ENCODE data around the gene SMG1. TPM values are rescaled to one million over a fixed set of nuclear protein-coding genes. Genes with fewer than 3 reads are reported as not detected.
A peak's percentile ranks its signal among the peaks of the same experiment; 100 is the strongest.

SMG1 gene
- total and polyA plus RNA-seq, 2 of the 13 experiments (the other 11 are each of a cell fraction or from before 2014, with no cell fraction given): 48.7 to 53.7 TPM

DNA sequence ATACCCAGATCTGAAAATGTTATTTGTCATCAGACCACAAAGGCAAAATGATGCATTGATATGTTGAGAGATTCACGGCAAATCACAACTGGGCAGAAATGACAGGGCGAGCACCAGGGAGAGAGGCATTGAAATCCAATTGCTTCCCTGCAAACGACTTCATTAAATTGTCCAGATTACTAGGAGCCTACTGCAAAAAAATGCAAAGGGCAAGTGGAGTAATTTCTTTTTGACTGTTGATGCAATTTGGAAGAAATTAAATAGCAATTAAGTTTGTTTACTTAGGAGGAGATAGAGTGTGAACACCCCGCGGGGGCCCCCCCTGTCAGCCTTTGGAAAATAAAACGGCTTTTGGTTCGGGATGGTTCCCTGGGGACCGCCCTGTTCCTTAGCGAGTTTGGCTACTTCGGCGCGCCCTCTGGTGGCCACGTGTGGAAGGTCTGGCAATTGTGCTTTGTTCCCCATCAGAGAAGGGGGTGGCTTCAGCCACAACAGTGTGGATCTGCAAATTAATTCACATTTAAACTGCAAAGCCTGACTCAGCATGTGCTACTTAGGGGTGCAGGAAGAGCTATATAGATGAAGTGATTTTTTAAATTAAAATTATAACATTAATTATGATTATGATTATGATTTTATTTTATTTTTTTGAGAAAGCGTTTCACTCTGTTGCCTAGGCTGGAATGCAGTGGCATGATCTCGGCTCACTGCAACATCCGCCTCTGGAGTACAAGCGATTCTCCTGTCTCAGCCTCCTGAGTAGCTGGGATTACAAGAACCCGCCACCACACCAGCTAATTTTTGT is 43.0 kb upstream of the SMG1 start (continued):
- TF ChIP-seq, protein P1, sequence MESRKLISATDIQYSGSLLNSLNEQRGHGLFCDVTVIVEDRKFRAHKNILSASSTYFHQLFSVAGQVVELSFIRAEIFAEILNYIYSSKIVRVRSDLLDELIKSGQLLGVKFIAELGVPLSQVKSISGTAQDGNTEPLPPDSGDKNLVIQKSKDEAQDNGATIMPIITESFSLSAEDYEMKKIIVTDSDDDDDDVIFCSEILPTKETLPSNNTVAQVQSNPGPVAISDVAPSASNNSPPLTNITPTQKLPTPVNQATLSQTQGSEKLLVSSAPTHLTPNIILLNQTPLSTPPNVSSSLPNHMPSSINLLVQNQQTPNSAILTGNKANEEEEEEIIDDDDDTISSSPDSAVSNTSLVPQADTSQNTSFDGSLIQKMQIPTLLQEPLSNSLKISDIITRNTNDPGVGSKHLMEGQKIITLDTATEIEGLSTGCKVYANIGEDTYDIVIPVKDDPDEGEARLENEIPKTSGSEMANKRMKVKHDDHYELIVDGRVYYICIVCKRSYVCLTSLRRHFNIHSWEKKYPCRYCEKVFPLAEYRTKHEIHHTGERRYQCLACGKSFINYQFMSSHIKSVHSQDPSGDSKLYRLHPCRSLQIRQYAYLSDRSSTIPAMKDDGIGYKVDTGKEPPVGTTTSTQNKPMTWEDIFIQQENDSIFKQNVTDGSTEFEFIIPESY (CRISPR knock-in tag; IDR thresholded peaks at IDR 0.05): peak; percentile 11; the same call in 1 of the 2 replicates
- TF ChIP-seq ARID3A (IDR thresholded peaks at IDR 0.05; ENCODE audit: low read depth, low read length): 0 out of 2 replicates have a peak, but pooled peaks have one; percentile 49
- TF ChIP-seq ZNF124 (CRISPR knock-in tag; IDR thresholded peaks at IDR 0.05): peak; percentile 89; the same call in 1 of the 2 replicates
- TF ChIP-seq, protein P2, sequence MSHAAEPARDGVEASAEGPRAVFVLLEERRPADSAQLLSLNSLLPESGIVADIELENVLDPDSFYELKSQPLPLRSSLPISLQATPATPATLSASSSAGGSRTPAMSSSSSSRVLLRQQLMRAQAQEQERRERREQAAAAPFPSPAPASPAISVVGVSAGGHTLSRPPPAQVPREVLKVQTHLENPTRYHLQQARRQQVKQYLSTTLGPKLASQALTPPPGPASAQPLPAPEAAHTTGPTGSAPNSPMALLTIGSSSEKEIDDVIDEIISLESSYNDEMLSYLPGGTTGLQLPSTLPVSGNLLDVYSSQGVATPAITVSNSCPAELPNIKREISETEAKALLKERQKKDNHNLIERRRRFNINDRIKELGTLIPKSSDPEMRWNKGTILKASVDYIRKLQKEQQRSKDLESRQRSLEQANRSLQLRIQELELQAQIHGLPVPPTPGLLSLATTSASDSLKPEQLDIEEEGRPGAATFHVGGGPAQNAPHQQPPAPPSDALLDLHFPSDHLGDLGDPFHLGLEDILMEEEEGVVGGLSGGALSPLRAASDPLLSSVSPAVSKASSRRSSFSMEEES (CRISPR knock-in tag; IDR thresholded peaks at IDR 0.05): peak; percentile 44; the same call in 1 of the 2 replicates
- peak; percentile 72 for TF ChIP-seq IRF2 (CRISPR knock-in tag; IDR thresholded peaks at IDR 0.05)
- 0 out of 2 replicates have a peak, but pooled peaks have one; percentile 41 for TF ChIP-seq HMG20B (CRISPR knock-in tag; conservative IDR thresholded peaks at IDR 0.05)
- no peak for TF ChIP-seq BORCS8-MEF2B (CRISPR knock-in tag; IDR thresholded peaks at IDR 0.05)
- 0 out of 2 replicates have a peak, but pooled peaks have one; percentile 26 for TF ChIP-seq PITX1 (CRISPR knock-in tag; IDR thresholded peaks at IDR 0.05)
- TF ChIP-seq PHF8 (CRISPR knock-in tag; IDR thresholded peaks at IDR 0.05): peak; percentile 29; the same call in 1 of the 2 replicates
- 0 out of 2 replicates have a peak, but pooled peaks have one; percentile 15 for TF ChIP-seq MED1 (CRISPR knock-in tag; IDR thresholded peaks at IDR 0.05)
- TF ChIP-seq, protein P3, sequence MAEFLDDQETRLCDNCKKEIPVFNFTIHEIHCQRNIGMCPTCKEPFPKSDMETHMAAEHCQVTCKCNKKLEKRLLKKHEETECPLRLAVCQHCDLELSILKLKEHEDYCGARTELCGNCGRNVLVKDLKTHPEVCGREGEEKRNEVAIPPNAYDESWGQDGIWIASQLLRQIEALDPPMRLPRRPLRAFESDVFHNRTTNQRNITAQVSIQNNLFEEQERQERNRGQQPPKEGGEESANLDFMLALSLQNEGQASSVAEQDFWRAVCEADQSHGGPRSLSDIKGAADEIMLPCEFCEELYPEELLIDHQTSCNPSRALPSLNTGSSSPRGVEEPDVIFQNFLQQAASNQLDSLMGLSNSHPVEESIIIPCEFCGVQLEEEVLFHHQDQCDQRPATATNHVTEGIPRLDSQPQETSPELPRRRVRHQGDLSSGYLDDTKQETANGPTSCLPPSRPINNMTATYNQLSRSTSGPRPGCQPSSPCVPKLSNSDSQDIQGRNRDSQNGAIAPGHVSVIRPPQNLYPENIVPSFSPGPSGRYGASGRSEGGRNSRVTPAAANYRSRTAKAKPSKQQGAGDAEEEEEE (CRISPR knock-in tag; IDR thresholded peaks at IDR 0.05; ENCODE audit: borderline replicate concordance): peak; percentile 54; the same call in 1 of the 2 replicates
- 0 out of 2 replicates have a peak, but pooled peaks have one; percentile 9 for TF ChIP-seq ZSCAN12 (CRISPR knock-in tag; IDR thresholded peaks at IDR 0.05)
- peak; percentile 31; the same call in 1 of the 2 replicates for TF ChIP-seq FOXO1 (CRISPR knock-in tag; IDR thresholded peaks at IDR 0.05)
- 0 out of 2 replicates have a peak, but pooled peaks have one; percentile 28 for TF ChIP-seq CBX5 (CRISPR knock-in tag; IDR thresholded peaks at IDR 0.05; ENCODE audit: borderline replicate concordance)
- TF ChIP-seq LCORL (IDR thresholded peaks at IDR 0.05): no peak
- peak; percentile 81 for TF ChIP-seq LCORL (CRISPR knock-in tag; IDR thresholded peaks at IDR 0.05)
- TF ChIP-seq HMGXB4 (CRISPR knock-in tag; IDR thresholded peaks at IDR 0.05; ENCODE audit: borderline replicate concordance in 1 of 2, low read depth in 1 of 2): peak; percentile 50 to 85; a peak in 1 of 4 replicates
- 0 out of 2 replicates have a peak, but pooled peaks have one; percentile 82 for TF ChIP-seq SP140L (CRISPR knock-in tag; IDR thresholded peaks at IDR 0.05; ENCODE audit: borderline replicate concordance)
- peak; percentile 73; the same call in 1 of the 2 replicates for TF ChIP-seq ZNF335 (CRISPR knock-in tag; IDR thresholded peaks at IDR 0.05)
- 0 out of 2 replicates have a peak, but pooled peaks have one; percentile 76 for TF ChIP-seq SSRP1 (CRISPR knock-in tag; IDR thresholded peaks at IDR 0.05)
